ENCODE measurements around the gene ASPG.

Gene ASPG

GRCh38 chr14:104155513-104155912 is 70.0 kb downstream of the ASPG start:
- no peak overlapping the region for H3K27ac ChIP-seq

GRCh38 chr14:104156142-104156541 is 70.6 kb downstream of the ASPG start:
- H3K27ac ChIP-seq, result no peak overlapping the region
- TF ChIP-seq CTCF (IDR thresholded peaks at IDR 0.05) (no peak), ZFX (IDR thresholded peaks at IDR 0.05; ENCODE audit: borderline replicate concordance) (no peak)

More at GRCh38 chr14:104155513-104155912, 70.0 kb downstream of the ASPG start:
- TF ChIP-seq CTCF (IDR thresholded peaks at IDR 0.05) (no peak), ZFX (IDR thresholded peaks at IDR 0.05; ENCODE audit: borderline replicate concordance) (no peak)

- H3K27ac ChIP-seq, result no peak overlapping the region
- no peak for TF ChIP-seq ZFX (IDR thresholded peaks at IDR 0.05; ENCODE audit: borderline replicate concordance)
- peak; percentile 55 for TF ChIP-seq CTCF (IDR thresholded peaks at IDR 0.05)
Observed at GRCh38 chr14:104157016-104157928, 71.8 kb downstream of the ASPG start.

GRCh38 chr14:104158827-104159798 is 73.6 kb downstream of the ASPG start:
- H3K27ac ChIP-seq, result no peak overlapping the region
- TF ChIP-seq CTCF (IDR thresholded peaks at IDR 0.05) (no peak), ZFX (IDR thresholded peaks at IDR 0.05; ENCODE audit: borderline replicate concordance) (no peak)

- H3K27ac ChIP-seq, result no peak overlapping the region
- no peak for TF ChIP-seq ZFX (IDR thresholded peaks at IDR 0.05; ENCODE audit: borderline replicate concordance)
- no peak for TF ChIP-seq CTCF (IDR thresholded peaks at IDR 0.05)
Observed at GRCh38 chr14:104159990-104160389, 74.5 kb downstream of the ASPG start.

- TF ChIP-seq CTCF (IDR thresholded peaks at IDR 0.05), result no peak
- TF ChIP-seq ZFX (IDR thresholded peaks at IDR 0.05; ENCODE audit: borderline replicate concordance), result no peak
- no peak overlapping the region for H3K27ac ChIP-seq
Observed at GRCh38 chr14:104161602-104162367, 76.3 kb downstream of the ASPG start.
